Ovary (tissue), 9 donors: Measurements from ENCODE around the gene GBX2. TPM values are rescaled to one million over a fixed set of nuclear protein-coding genes. Genes with fewer than 3 reads are reported as not detected.

Experiments used
- DNase-seq, 5 donors: peaks; one replicate each; pipeline ENCODE4 v3.0.0-alpha.2; 2019 to 2020
- H3K27ac ChIP-seq, 2 donors: fragments of 200-600 bp; one replicate each; pipeline versions ENCODE4 v1.5.1 to v1.8.0; 2019 to 2022
- H3K27me3 ChIP-seq: fragments of 200-600 bp; one replicate; pipeline ENCODE4 v1.8.0; 2022
- H3K36me3 ChIP-seq: fragments of 200-600 bp; sonication (generic); one replicate; pipeline ENCODE4 v1.5.1; 2019
- H3K4me1 ChIP-seq: one replicate; pipeline ENCODE4 v1.8.1; 2013; ENCODE audit warnings: mild to moderate bottlenecking, moderate library complexity; ENCODE audit not compliant: insufficient read depth
- H3K4me3 ChIP-seq: fragments of 200-600 bp; sonication (generic); one replicate; pipeline ENCODE4 v1.5.1; 2017
- H3K9me3 ChIP-seq, 2 donors: fragments of 200-600 bp in 1 of 2; sonication (generic) in 1 of 2; one replicate each; pipeline versions ENCODE4 v1.5.1 to v1.8.1; 2013 to 2019; ENCODE audit warnings: mild to moderate bottlenecking in 1 of 2, moderate library complexity in 1 of 2
- CTCF ChIP-seq, 3 donors: fragments of 450-650 bp in 2 of 3; fragments of 200-600 bp in 1 of 3; IDR thresholded peaks; one replicate each; pipeline versions ENCODE4 v1.5.1 to v1.8.0; 2016 to 2022; ENCODE audit warnings: antibody characterized with exemption in 3 of 3, mild to moderate bottlenecking in 1 of 3
- EP300 ChIP-seq: sonication (generic); formaldehyde crosslinking; IDR thresholded peaks from one replicate; pipeline ENCODE4 v1.6.1; 2017; ENCODE audit warnings: antibody characterized with exemption
- POLR2A ChIP-seq: fragments of 450-650 bp; IDR thresholded peaks from one replicate; pipeline ENCODE4 v1.6.1; 2017; ENCODE audit warnings: antibody characterized with exemption, mild to moderate bottlenecking, moderate library complexity
- WGBS, 3 donors: extraction: QIAGEN DNeasy Blood & Tissue Kit in 1 of 3; methylation state at CpG; one replicate each; pipeline versions ENCODE4 v1.1.5 to v1.1.7; 2013 to 2017; 5-methylcytosine and 5-hydroxymethylcytosine counted together
- intact Hi-C, 4 donors: fragments of 100-400 bp; cut with DNase I; formaldehyde crosslinking; loops; one replicate each; pipeline versions ENCODE4 v1.11.0 to v1.15.1; 2022 to 2023
- polyA plus RNA-seq, 2 donors: library from polyadenylated mRNA; stranded (reverse); fragments of 200-250 nt in 1 of 2; fragments of 350-450 nt in 1 of 2; fragmentation: Illumina TruSeq in 1 of 2; extraction: RNeasy Lipid Tissue Mini Kit (QIAGEN cat#74804) in 1 of 2; gene quantifications; one replicate each; pipeline ENCODE4 v1.2.3, GENCODE V29; 2013 to 2014
- total RNA-seq, 7 donors: library from RNA; depleted of rRNA in 2 of 7; stranded (reverse); fragments of >200 nt in 2 of 7; fragmentation: NEBNext Ultra II Directional in 3 of 7; extraction: Animal tissue kit (Norgen Biotek cat#: 25700) in 3 of 7; gene quantifications; one replicate each; pipeline versions ENCODE4 v1.1.0 to v1.2.4, GENCODE V29; 2016 to 2023
- donor health status: DM: no; HTN: no; CAD: no; lungs with moderate emphysema.
- donor health status: DM: no; HTN: no; CAD: no.
- donor health status: Bipolar disorder and iron deficiency.
- donor health status: DM: yes; HTN: yes; CAD: no.
- donor health status: DM: no; HTN: no; CAD: no.
- donor health status: DM: yes; HTN: yes; CAD: no.

GBX2 gene
- total and polyA plus RNA-seq, 9 donors, result not detected

GRCh38 chr2:236177604-236177966, 9.4 kb upstream of the GBX2 start:
- 10 to 18% (median 14%) methylated on average over 20 of the region's 20 CpGs for WGBS, 3 donors
- Histone ChIP-seq H3K27me3 (no peaks in the 10 kb centered on the region), H3K4me3 (no peak overlapping the region), H3K9me3 (no peaks in the 10 kb centered on the region), H3K36me3 (no peaks in the 10 kb centered on the region), H3K4me1 (peaks cover 3% of the 10 kb centered on the region), H3K27ac (no peak overlapping the region)
- TF ChIP-seq POLR2A, result no peak
- TF ChIP-seq CTCF (IDR thresholded peaks at IDR 0.05), result no peak
- TF ChIP-seq EP300, result no peak
- intact Hi-C loops, result no loop called here
- DNase-seq, result peak in 4 of 5 donors; percentile 16 to 64 (median 42)

GRCh38 chr2:236176951-236177350, 8.8 kb upstream of the GBX2 start:
- Histone ChIP-seq H3K27me3 (no peaks in the 10 kb centered on the region), H3K9me3 (no peaks in the 10 kb centered on the region), H3K27ac (no peak overlapping the region), H3K36me3 (no peaks in the 10 kb centered on the region), H3K4me3 (no peak overlapping the region), H3K4me1 (peaks cover 3% of the 10 kb centered on the region)
- no peak for TF ChIP-seq POLR2A
- no peak for TF ChIP-seq EP300
- TF ChIP-seq CTCF (IDR thresholded peaks at IDR 0.05), result no peak
- intact Hi-C loops, result no loop called here
- 53 to 57% (median 56%) methylated on average over 21 of the region's 21 CpGs for WGBS, 3 donors
- DNase-seq, result no peak

- no peaks in the 10 kb centered on the region for H3K36me3 ChIP-seq
- 13 to 22% (median 18%) methylated on average over 7 of the region's 7 CpGs for WGBS, 3 donors
- H3K4me1 ChIP-seq, result peaks cover 3% of the 10 kb centered on the region
- no peaks in the 10 kb centered on the region for H3K27me3 ChIP-seq
- DNase-seq, result no peak
- H3K4me3 ChIP-seq, result no peak overlapping the region
- TF ChIP-seq EP300 (no peak), POLR2A (no peak), CTCF (IDR thresholded peaks at IDR 0.05) (no peak)
- H3K27ac ChIP-seq, result no peak overlapping the region
- intact Hi-C loops, result no loop called here
- no peaks in the 10 kb centered on the region for H3K9me3 ChIP-seq
Observed at GRCh38 chr2:236176417-236176816, 8.2 kb upstream of the GBX2 start.

- H3K4me1 ChIP-seq, result peaks cover 3% of the 10 kb centered on the region
- no peaks in the 10 kb centered on the region for H3K9me3 ChIP-seq
- H3K27me3 ChIP-seq, result no peaks in the 10 kb centered on the region
- no peak overlapping the region for H3K4me3 ChIP-seq
- WGBS, 3 donors, result 56 to 67% (median 60%) methylated on average over 6 of the region's 6 CpGs
- H3K36me3 ChIP-seq, result no peaks in the 10 kb centered on the region
- TF ChIP-seq POLR2A, result no peak
- no peak for TF ChIP-seq CTCF (IDR thresholded peaks at IDR 0.05)
- TF ChIP-seq EP300, result no peak
- intact Hi-C loops, result no loop called here
- no peak for DNase-seq
- H3K27ac ChIP-seq, result no peak overlapping the region
Observed at GRCh38 chr2:236175548-236176150, 7.5 kb upstream of the GBX2 start.
